Measurements from ENCODE around the gene PCSK1. TPM values are rescaled to one million over a fixed set of nuclear protein-coding genes. Genes with fewer than 3 reads are reported as not detected.
A peak's percentile ranks its signal among the peaks of the same experiment; 100 is the strongest.

PCSK1 gene
- polyA plus RNA-seq, 1 donor (not counting 4 experiments of a cell fraction or from before 2014, with no cell fraction given) = 0.03 TPM

DNA sequence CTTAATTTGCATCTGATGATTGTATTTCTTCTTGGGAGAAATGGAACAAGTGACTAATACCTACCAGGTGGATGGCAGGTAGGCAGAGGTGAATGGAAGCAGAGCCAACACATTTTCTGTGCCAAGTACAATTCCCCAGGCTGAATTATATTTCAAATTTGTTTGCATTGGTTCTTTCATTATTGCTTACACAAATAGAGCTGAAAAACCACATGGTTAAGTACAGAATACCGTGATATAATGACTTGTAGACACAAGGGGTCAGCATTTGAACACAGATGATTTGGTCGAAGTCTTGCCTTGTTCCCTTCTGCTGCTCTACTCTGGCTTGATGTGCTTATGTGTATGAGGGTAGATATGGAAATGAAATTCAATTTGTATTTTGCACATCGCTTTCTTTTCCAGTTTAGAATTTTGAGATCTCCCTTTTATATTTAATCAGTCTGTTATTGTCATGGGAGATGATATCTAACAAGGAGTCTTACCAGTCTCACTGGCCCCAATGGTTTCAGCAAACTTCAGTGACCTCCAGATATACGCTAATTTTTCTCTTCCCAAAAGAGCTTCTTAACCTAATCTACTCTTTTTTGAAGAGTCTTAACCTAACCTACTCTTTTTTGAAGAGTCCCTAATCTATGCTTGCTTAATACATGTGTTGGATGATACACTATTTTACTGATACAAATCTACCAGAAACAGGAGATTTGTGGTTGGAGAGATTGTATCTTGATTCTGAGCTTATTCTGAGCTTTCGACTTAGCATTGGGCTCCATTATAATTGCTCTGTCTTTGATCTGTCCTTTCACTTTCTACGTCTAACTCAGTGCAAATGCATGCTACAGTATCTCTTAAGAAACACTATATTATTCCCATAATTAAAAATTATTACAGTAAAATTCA is 88.1 kb downstream of the PCSK1 start:
- Histone ChIP-seq H3K4me1 (ENCODE audit: control insufficient read depth, extremely low read depth, insufficient read depth, low read length) (peaks cover 3% of the 10 kb centered on the region), H4K20me1 (ENCODE audit: control insufficient read depth, extremely low read depth, insufficient read depth, low read length) (no peaks in the 10 kb centered on the region), H3K9ac (ENCODE audit: control insufficient read depth, extremely low read depth, insufficient read depth, low read length) (no peak overlapping the region), H3K4me2 (ENCODE audit: control insufficient read depth, extremely low read depth, insufficient read depth, low read depth, low read length) (no peak overlapping the region), H3K4me3 (ENCODE audit: control insufficient read depth in 2 of 3, extremely low read depth in 1 of 3, insufficient read depth in 2 of 3, low read depth in 1 of 3, low read length in 3 of 3) (no peak overlapping the region), H3K27me3 (ENCODE audit: control insufficient read depth, extremely low read depth, insufficient read depth, low read length) (no peaks in the 10 kb centered on the region), H3K9me1 (ENCODE audit: control insufficient read depth, extremely low read depth, insufficient read depth, low read length) (no peaks in the 10 kb centered on the region), H3K27ac (ENCODE audit: control insufficient read depth, insufficient read depth, low read length) (no peak overlapping the region), H3K79me2 (ENCODE audit: control insufficient read depth, insufficient read depth, low read length) (no peaks in the 10 kb centered on the region), H3K9me3 (ENCODE audit: control insufficient read depth, low read depth, low read length) (no peaks in the 10 kb centered on the region), H3K36me3 (ENCODE audit: control insufficient read depth in 2 of 2, extremely low read depth in 1 of 2, insufficient read depth in 2 of 2, low read length in 2 of 2) (no peaks in the 10 kb centered on the region), H2AFZ (ENCODE audit: control insufficient read depth, low read length) (no peak overlapping the region)
- peak; percentile 79 for FAIRE-seq
- dilution Hi-C loops (cut with MboI; ENCODE audit: extremely low pct_ligation_motif_present, low sequenced_read_pairs) = no loop called here
- TF ChIP-seq, protein P1, sequence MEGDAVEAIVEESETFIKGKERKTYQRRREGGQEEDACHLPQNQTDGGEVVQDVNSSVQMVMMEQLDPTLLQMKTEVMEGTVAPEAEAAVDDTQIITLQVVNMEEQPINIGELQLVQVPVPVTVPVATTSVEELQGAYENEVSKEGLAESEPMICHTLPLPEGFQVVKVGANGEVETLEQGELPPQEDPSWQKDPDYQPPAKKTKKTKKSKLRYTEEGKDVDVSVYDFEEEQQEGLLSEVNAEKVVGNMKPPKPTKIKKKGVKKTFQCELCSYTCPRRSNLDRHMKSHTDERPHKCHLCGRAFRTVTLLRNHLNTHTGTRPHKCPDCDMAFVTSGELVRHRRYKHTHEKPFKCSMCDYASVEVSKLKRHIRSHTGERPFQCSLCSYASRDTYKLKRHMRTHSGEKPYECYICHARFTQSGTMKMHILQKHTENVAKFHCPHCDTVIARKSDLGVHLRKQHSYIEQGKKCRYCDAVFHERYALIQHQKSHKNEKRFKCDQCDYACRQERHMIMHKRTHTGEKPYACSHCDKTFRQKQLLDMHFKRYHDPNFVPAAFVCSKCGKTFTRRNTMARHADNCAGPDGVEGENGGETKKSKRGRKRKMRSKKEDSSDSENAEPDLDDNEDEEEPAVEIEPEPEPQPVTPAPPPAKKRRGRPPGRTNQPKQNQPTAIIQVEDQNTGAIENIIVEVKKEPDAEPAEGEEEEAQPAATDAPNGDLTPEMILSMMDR (optimal IDR thresholded peaks at IDR 0.05 in 1 of 3, IDR thresholded peaks at IDR 0.05 in 1 of 3, conservative IDR thresholded peaks at IDR 0.05 in 1 of 3; ENCODE audit: extremely low read depth in 1 of 3, insufficient read depth in 2 of 3, low read length in 3 of 3) = peak; percentile 24 to 68 (median 63)
- TF ChIP-seq EZH2 (IDR thresholded peaks at IDR 0.05; ENCODE audit: low read length) = no peak
- DNase-seq (ENCODE audit: low read depth, low spot score) = no peak

DNA sequence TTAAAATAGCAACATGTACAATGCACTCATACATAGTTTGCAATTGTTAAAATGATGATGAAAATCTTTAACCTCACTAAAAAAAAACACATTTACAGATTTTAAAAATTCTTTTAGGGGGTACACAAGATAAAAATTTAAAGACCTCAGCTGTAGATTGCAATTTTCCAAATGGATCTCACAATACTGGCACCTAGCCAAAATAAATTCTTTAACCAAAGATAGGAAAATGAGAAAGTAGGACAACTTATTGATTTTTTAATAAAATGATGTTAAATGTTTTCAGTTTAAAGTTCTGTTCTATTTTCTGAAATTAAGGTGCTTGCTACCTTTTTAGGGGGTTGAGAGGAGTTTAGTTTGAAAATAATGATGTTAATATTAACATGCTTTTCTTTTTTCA is 90.0 kb downstream of the PCSK1 start:
- H3K4me2 ChIP-seq (ENCODE audit: control insufficient read depth, extremely low read depth, insufficient read depth, low read depth, low read length) = no peak overlapping the region
- dilution Hi-C loops (cut with MboI; ENCODE audit: extremely low pct_ligation_motif_present, low sequenced_read_pairs) = no loop called here
- no peaks in the 10 kb centered on the region for H3K9me1 ChIP-seq (ENCODE audit: control insufficient read depth, extremely low read depth, insufficient read depth, low read length)
- H3K79me2 ChIP-seq (ENCODE audit: control insufficient read depth, insufficient read depth, low read length) = no peaks in the 10 kb centered on the region
- no peaks in the 10 kb centered on the region for H3K36me3 ChIP-seq (ENCODE audit: control insufficient read depth in 2 of 2, extremely low read depth in 1 of 2, insufficient read depth in 2 of 2, low read length in 2 of 2)
- H4K20me1 ChIP-seq (ENCODE audit: control insufficient read depth, extremely low read depth, insufficient read depth, low read length) = no peaks in the 10 kb centered on the region
- no peaks in the 10 kb centered on the region for H3K9me3 ChIP-seq (ENCODE audit: control insufficient read depth, low read depth, low read length)
- H3K4me3 ChIP-seq (ENCODE audit: control insufficient read depth in 2 of 3, extremely low read depth in 1 of 3, insufficient read depth in 2 of 3, low read depth in 1 of 3, low read length in 3 of 3) = no peak overlapping the region
- no peaks in the 10 kb centered on the region for H3K27me3 ChIP-seq (ENCODE audit: control insufficient read depth, extremely low read depth, insufficient read depth, low read length)
- peaks cover 3% of the 10 kb centered on the region for H3K4me1 ChIP-seq (ENCODE audit: control insufficient read depth, extremely low read depth, insufficient read depth, low read length)
- no peak overlapping the region for H3K9ac ChIP-seq (ENCODE audit: control insufficient read depth, extremely low read depth, insufficient read depth, low read length)
- FAIRE-seq (no peak), DNase-seq (ENCODE audit: low read depth, low spot score) (no peak)
- no peak overlapping the region for H2AFZ ChIP-seq (ENCODE audit: control insufficient read depth, low read length)
- no peak for TF ChIP-seq EZH2 (IDR thresholded peaks at IDR 0.05; ENCODE audit: low read length)
- no peak overlapping the region for H3K27ac ChIP-seq (ENCODE audit: control insufficient read depth, insufficient read depth, low read length)
